Osteoblast (primary cell): ENCODE data around the gene TMEM208. TPM values are rescaled to one million over a fixed set of nuclear protein-coding genes. Genes with fewer than 3 reads are reported as not detected.

Experiments used
- DNase-seq: peaks from one replicate; pipeline ENCODE4 v3.0.0; 2011; ENCODE audit warnings: low spot score, mixed read lengths; ENCODE audit not compliant: insufficient read length; ENCODE audit errors: missing footprints
- H2AFZ ChIP-seq: 2 replicates; pipeline ENCODE4 v1.6.0; 2011; ENCODE audit warnings: mild to moderate bottlenecking, low read length
- H3K27ac ChIP-seq: 2 replicates; pipeline ENCODE4 v1.5.1; 2011; ENCODE audit warnings: mild to moderate bottlenecking, low read depth, low read length, moderate library complexity
- H3K27me3 ChIP-seq: 2 replicates; pipeline ENCODE4 v1.6.0; 2012; ENCODE audit warnings: mild to moderate bottlenecking, control low read depth, inconsistent platforms, low read length, moderate library complexity; ENCODE audit not compliant: insufficient read depth
- H3K36me3 ChIP-seq: 2 replicates; pipeline ENCODE4 v1.5.1; 2011; ENCODE audit warnings: mild to moderate bottlenecking, low read length, control low read depth, moderate library complexity; ENCODE audit not compliant: insufficient read depth
- H3K4me1 ChIP-seq: 2 replicates; pipeline ENCODE4 v1.5.1; 2011; ENCODE audit warnings: mild to moderate bottlenecking, low read length, control low read depth, moderate library complexity; ENCODE audit not compliant: insufficient read depth
- H3K4me2 ChIP-seq: 2 replicates; pipeline ENCODE4 v1.6.0; 2011; ENCODE audit warnings: mild to moderate bottlenecking, low read length; ENCODE audit not compliant: insufficient read depth
- H3K4me3 ChIP-seq: fragments of 200-600 bp; sonication (generic); 3 replicates; pipeline ENCODE4 v1.5.1; 2012; ENCODE audit warnings: mild to moderate bottlenecking, low read length, inconsistent platforms; ENCODE audit not compliant: insufficient read depth
- H3K79me2 ChIP-seq: 2 replicates; pipeline ENCODE4 v1.6.0; 2012; ENCODE audit warnings: mild to moderate bottlenecking, low read length, control low read depth, inconsistent platforms; ENCODE audit not compliant: insufficient read depth
- H3K9me3 ChIP-seq: 2 replicates; pipeline ENCODE4 v1.5.1; 2011; ENCODE audit warnings: low read depth, low read length, control low read depth
- H4K20me1 ChIP-seq: 2 replicates; pipeline ENCODE4 v1.6.0; 2012; ENCODE audit warnings: mild to moderate bottlenecking, low read length, control low read depth; ENCODE audit not compliant: insufficient read depth
- CTCF ChIP-seq: IDR thresholded peaks from 2 replicates; pipeline ENCODE4 v1.5.1; 2011; ENCODE audit warnings: mild to moderate bottlenecking, low read depth, low read length, moderate library complexity; ENCODE audit errors: extremely low read depth
- total RNA-seq: library from RNA; depleted of rRNA; stranded (reverse); fragments of >200 nt; gene quantifications from 2 replicates; pipeline ENCODE4 v1.2.3, GENCODE V29; 2012

The TMEM208 gene
- total RNA-seq, 1 donor: 25.3 TPM

GRCh38 chr16:67236563-67237395 is 9.8 kb downstream of the TMEM208 start:
- Histone ChIP-seq H3K4me1 (peaks cover 23% of the 10 kb centered on the region), H3K4me2 (no peak overlapping the region), H3K27ac (no peak overlapping the region), H3K27me3 (no peaks in the 10 kb centered on the region), H4K20me1 (peaks cover 10% of the 10 kb centered on the region), H3K4me3 (no peak overlapping the region), H3K36me3 (peaks cover 68% of the 10 kb centered on the region), H2AFZ (no peak overlapping the region), H3K9me3 (no peaks in the 10 kb centered on the region), H3K79me2 (peaks cover 39% of the 10 kb centered on the region)
- DNase-seq: peak; percentile 94
- no peak for TF ChIP-seq CTCF

DNA sequence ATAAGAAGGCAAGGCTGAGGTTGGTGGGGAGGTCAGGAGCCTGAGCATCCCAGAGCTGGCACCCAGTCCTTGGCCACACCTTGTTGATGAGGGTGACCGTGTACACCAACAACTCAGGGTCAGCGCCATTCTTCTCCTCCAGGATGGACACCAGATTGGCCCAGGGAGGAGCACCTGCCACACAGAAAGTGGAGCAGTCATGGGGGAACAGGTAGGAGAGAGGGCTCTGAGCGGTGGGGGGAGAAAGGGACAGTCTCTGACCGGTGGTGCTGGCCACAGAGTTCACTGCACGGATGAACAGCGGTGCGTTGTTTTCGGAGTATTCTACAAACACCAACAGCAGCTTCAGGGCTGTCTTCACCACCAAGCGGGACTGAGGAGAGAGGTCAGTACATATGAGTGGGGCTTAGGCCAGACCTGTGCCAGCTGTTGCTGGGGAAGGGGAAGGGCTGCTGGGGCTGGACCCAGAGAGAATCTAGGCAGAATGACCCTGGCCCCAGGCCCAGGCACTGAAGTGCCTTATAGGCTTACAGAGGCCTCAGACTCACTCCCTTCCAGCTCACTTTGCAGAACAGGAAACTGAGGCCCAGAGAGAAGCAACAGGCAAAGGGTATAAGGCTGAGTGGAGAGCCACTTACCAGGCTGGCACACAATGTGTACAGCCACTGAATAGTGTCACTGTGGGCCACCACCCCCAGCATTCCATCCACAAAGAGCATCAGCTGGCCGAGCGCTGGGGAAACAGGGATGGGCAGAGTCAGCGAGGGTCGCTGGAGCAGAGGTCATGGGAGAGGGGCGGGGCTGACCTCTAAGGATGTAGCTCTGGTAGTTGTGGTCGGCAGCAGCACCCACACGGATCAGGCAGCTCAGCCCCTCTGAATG is 10.7 kb downstream of the TMEM208 start:
- Histone ChIP-seq H3K9me3 (no peaks in the 10 kb centered on the region), H2AFZ (no peak overlapping the region), H3K4me1 (peaks cover 32% of the 10 kb centered on the region), H3K27me3 (no peaks in the 10 kb centered on the region), H3K79me2 (peaks cover 48% of the 10 kb centered on the region), H3K27ac (peak overlapping the region; percentile 41), H4K20me1 (peaks cover 10% of the 10 kb centered on the region), H3K4me3 (no peak overlapping the region), H3K36me3 (peaks cover 65% of the 10 kb centered on the region), H3K4me2 (no peak overlapping the region)
- DNase-seq: peak; percentile 68
- no peak for TF ChIP-seq CTCF

DNA sequence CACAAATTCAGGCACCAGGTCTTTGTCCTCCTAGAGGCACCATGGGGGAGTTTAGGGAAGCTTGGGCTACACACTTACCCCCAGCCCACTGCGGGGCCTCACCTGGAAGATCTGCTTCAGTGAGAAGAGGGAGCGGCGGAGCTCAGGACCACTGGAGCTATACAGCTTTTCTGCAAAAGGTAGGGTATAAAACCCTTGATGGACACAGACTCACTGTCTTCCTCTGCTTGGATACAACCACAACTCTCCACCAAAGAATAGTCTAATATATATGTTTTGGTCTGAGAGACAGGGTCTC is 11.3 kb downstream of the TMEM208 start:
- no peak for TF ChIP-seq CTCF
- Histone ChIP-seq H4K20me1 (peaks cover 10% of the 10 kb centered on the region), H3K4me1 (peaks cover 36% of the 10 kb centered on the region), H3K4me2 (no peak overlapping the region), H3K36me3 (peaks cover 63% of the 10 kb centered on the region), H3K27ac (no peak overlapping the region), H3K4me3 (no peak overlapping the region), H3K9me3 (no peaks in the 10 kb centered on the region), H2AFZ (no peak overlapping the region), H3K27me3 (no peaks in the 10 kb centered on the region), H3K79me2 (peaks cover 52% of the 10 kb centered on the region)
- DNase-seq: no peak

GRCh38 chr16:67238806-67239470 is 12.0 kb downstream of the TMEM208 start:
- H3K4me2 ChIP-seq: no peak overlapping the region
- H3K27ac ChIP-seq: no peak overlapping the region
- no peaks in the 10 kb centered on the region for H3K27me3 ChIP-seq
- no peak for TF ChIP-seq CTCF
- peaks cover 43% of the 10 kb centered on the region for H3K4me1 ChIP-seq
- peaks cover 58% of the 10 kb centered on the region for H3K36me3 ChIP-seq
- H2AFZ ChIP-seq: no peak overlapping the region
- H4K20me1 ChIP-seq: peaks cover 10% of the 10 kb centered on the region
- peak; percentile 21 for DNase-seq
- H3K9me3 ChIP-seq: no peaks in the 10 kb centered on the region
- peaks cover 59% of the 10 kb centered on the region for H3K79me2 ChIP-seq
- no peak overlapping the region for H3K4me3 ChIP-seq
